Tibial nerve (tissue), 4 donors: ENCODE results near the gene TMEM131L. TPM values are rescaled to one million over a fixed set of nuclear protein-coding genes. Genes with fewer than 3 reads are reported as not detected.

Experiments used
- DNase-seq, 2 donors: peaks; one replicate each; pipeline ENCODE4 v3.0.0-alpha.2; 2019; ENCODE audit warnings: low spot score in 2 of 2
- H3K27ac ChIP-seq, 4 donors: fragments of 200-600 bp; sonication (generic) in 3 of 4; one replicate each; pipeline ENCODE4 v1.5.1; 2017 to 2019; ENCODE audit warnings: mild to moderate bottlenecking in 1 of 4
- H3K27me3 ChIP-seq, 2 donors: fragments of 200-600 bp; sonication (generic) in 1 of 2; one replicate each; pipeline versions ENCODE4 v1.5.1 to v1.6.0; 2017 to 2019
- H3K36me3 ChIP-seq, 3 donors: fragments of 200-600 bp; sonication (generic); one replicate each; pipeline ENCODE4 v1.5.1; 2018 to 2019
- H3K4me1 ChIP-seq, 4 donors: fragments of 200-600 bp; sonication (generic) in 3 of 4; one replicate each; pipeline ENCODE4 v1.5.1; 2017 to 2019
- H3K4me3 ChIP-seq, 4 donors: fragments of 200-600 bp; sonication (generic) in 3 of 4; one replicate each; pipeline ENCODE4 v1.5.1; 2017 to 2019; ENCODE audit warnings: mild to moderate bottlenecking in 1 of 4, moderate library complexity in 1 of 4
- H3K9me3 ChIP-seq, 4 donors: fragments of 200-600 bp; sonication (generic) in 3 of 4; one replicate each; pipeline ENCODE4 v1.5.1; 2017 to 2019
- EP300 ChIP-seq, 2 donors: sonication (generic); formaldehyde crosslinking; IDR thresholded peaks; one replicate each; pipeline ENCODE4 v1.6.1; 2017; ENCODE audit warnings: antibody characterized with exemption in 2 of 2, mild to moderate bottlenecking in 1 of 2
- POLR2A ChIP-seq, 2 donors: fragments of 450-650 bp; IDR thresholded peaks; one replicate each; pipeline ENCODE4 v1.6.1; 2017; ENCODE audit warnings: antibody characterized with exemption in 2 of 2, mild to moderate bottlenecking in 2 of 2, moderate library complexity in 2 of 2
- WGBS, 2 donors: methylation state at CpG; one replicate each; pipeline ENCODE4 v1.1.5; 2018; 5-methylcytosine and 5-hydroxymethylcytosine counted together
- total RNA-seq, 4 donors: library from RNA; depleted of rRNA; stranded (reverse); fragments of >200 nt; gene quantifications; one replicate each; pipeline ENCODE4 v1.1.0, GENCODE V29; 2016
- TF ChIP-seq, protein P1 (sequence below), 5 experiments: fragments of 200-600 bp in 3 of 5; fragments of 450-650 bp in 2 of 5; sonication (generic) in 3 of 5; IDR thresholded peaks; one replicate each; pipeline ENCODE4 v1.5.1; 2016 to 2019; ENCODE audit warnings: antibody characterized with exemption in 5 of 5, mild to moderate bottlenecking in 3 of 5, moderate library complexity in 2 of 5

Gene TMEM131L
- total RNA-seq, 4 donors from 2014 or later = 8.7 to 19.9 (median 12.1) TPM

DNA sequence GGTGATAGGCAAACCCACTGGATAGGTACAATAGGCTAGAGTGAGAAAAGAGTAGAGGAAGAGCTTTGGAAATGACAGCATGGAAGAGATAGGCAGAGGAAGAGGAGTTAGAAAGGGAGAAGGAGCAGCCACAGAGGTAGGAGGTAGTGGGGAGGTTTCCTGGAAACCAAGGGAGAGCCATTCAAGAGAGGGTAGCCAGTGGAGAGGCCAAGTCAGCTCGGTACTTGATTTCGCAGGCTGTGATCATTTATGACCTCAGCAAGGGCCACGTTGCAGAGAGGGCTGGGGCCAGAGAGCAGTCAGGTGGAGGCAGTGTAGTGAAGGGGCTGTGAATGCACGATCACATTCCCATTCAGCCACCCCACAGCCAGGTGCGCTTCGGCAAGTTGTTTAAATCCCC lies 76.0 kb downstream of the TMEM131L start:
- no peak for DNase-seq
- Histone ChIP-seq H3K9me3 (no peaks in the 10 kb centered on the region), H3K36me3 (no peaks in the 10 kb centered on the region), H3K4me3 (no peak overlapping the region), H3K27ac (peak overlapping the region in 2 of 4 donors; percentile 40 to 45), H3K27me3 (no peaks in the 10 kb centered on the region), H3K4me1 (peaks cover 0 to 44% (median 3%) of the 10 kb centered on the region in 4 donors)
- 81 to 87% methylated on average over 6 of the region's 6 CpGs for WGBS, 2 donors
- TF ChIP-seq EP300 (IDR thresholded peaks at IDR 0.05) (no peak), POLR2A (IDR thresholded peaks at IDR 0.05) (no peak)
- TF ChIP-seq, protein P1, sequence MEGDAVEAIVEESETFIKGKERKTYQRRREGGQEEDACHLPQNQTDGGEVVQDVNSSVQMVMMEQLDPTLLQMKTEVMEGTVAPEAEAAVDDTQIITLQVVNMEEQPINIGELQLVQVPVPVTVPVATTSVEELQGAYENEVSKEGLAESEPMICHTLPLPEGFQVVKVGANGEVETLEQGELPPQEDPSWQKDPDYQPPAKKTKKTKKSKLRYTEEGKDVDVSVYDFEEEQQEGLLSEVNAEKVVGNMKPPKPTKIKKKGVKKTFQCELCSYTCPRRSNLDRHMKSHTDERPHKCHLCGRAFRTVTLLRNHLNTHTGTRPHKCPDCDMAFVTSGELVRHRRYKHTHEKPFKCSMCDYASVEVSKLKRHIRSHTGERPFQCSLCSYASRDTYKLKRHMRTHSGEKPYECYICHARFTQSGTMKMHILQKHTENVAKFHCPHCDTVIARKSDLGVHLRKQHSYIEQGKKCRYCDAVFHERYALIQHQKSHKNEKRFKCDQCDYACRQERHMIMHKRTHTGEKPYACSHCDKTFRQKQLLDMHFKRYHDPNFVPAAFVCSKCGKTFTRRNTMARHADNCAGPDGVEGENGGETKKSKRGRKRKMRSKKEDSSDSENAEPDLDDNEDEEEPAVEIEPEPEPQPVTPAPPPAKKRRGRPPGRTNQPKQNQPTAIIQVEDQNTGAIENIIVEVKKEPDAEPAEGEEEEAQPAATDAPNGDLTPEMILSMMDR (IDR thresholded peaks at IDR 0.05) = no peak

DNA sequence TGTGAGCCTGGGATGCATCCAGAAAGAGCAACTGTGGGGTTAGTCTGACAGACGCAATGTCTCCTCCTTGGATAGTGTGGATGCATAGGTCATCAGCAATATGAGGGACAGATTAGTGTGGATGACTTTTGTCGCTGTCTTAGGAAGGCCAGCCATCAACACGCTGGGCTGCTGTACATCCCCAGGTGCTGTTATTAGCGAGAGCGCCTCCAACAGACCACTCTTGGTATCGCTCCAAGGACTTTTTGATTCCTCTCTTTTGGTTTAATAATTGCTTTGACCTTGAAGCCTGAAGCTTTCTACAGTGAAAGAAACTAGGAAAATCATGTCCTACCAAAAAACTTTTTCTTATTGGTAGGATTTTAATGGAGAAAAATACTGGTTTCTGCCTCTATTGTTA lies 76.7 kb downstream of the TMEM131L start:
- DNase-seq = no peak
- Histone ChIP-seq H3K4me1 (peaks cover 0 to 42% (median 3%) of the 10 kb centered on the region in 4 donors), H3K36me3 (no peaks in the 10 kb centered on the region), H3K9me3 (no peaks in the 10 kb centered on the region), H3K4me3 (no peak overlapping the region), H3K27me3 (no peaks in the 10 kb centered on the region), H3K27ac (peak overlapping the region in 2 of 4 donors; percentile 9 to 22)
- 88 to 93% methylated on average over 6 of the region's 6 CpGs for WGBS, 2 donors
- TF ChIP-seq, protein P1 (IDR thresholded peaks at IDR 0.05) = no peak
- TF ChIP-seq EP300 (IDR thresholded peaks at IDR 0.05) = no peak
- TF ChIP-seq POLR2A (IDR thresholded peaks at IDR 0.05) = no peak

DNA sequence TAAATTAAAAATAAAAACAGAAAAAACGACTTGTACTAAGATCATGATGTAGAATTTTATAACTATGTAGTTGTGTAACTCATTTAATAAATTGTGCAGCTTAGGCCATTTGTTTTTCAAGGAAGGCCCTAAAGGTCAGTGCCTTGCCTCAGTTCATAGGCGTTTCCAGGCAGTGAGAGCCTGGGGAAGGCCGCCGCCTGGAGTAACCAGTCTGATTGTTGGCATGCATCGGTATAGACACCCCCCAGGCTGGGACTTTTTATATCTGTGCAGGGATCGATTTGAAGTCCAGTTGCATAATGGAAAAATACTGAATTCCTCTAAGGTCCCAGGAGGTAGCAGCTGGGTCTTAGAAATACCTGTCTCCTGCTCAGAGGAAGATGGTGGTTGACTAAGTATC lies 77.2 kb downstream of the TMEM131L start:
- Histone ChIP-seq H3K36me3 (no peaks in the 10 kb centered on the region), H3K4me3 (no peak overlapping the region), H3K27me3 (no peaks in the 10 kb centered on the region), H3K9me3 (no peaks in the 10 kb centered on the region), H3K4me1 (peaks cover 0 to 36% (median under 1%) of the 10 kb centered on the region in 4 donors), H3K27ac (peak overlapping the region in 2 of 4 donors; percentile 22 to 30)
- no peak for TF ChIP-seq POLR2A (IDR thresholded peaks at IDR 0.05)
- no peak for TF ChIP-seq EP300 (IDR thresholded peaks at IDR 0.05)
- TF ChIP-seq, protein P1 (IDR thresholded peaks at IDR 0.05) = no peak
- DNase-seq = no peak
- 55 to 60% methylated on average over 6 of the region's 6 CpGs for WGBS, 2 donors

DNA sequence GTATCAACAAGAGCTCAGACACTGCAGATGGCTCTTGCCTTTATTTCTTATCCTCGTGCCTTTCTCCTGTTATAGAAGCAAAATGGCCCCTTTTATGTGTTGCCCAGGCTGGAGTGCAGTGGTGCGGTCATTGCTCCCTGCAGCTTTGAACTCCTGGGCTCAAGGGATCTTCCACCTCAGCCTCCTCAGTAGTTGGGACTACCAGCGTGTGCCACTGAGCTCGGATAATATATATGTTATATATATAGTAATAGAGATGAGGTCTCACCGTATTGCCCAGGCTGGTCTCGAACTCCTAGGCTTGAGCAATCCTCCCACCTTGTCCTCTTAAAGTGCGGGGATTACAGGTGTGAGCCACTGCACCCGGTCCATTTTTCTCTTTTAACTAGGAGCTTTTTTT lies 79.7 kb downstream of the TMEM131L start:
- no peak for DNase-seq
- H3K27ac ChIP-seq = no peak overlapping the region
- H3K4me1 ChIP-seq = peaks cover 0 to 21% (median 0%) of the 10 kb centered on the region in 4 donors
- no peaks in the 10 kb centered on the region for H3K36me3 ChIP-seq
- TF ChIP-seq, protein P1 (IDR thresholded peaks at IDR 0.05) = no peak
- TF ChIP-seq EP300 (IDR thresholded peaks at IDR 0.05) (no peak), POLR2A (IDR thresholded peaks at IDR 0.05) (no peak)
- no peak overlapping the region for H3K4me3 ChIP-seq
- 87% methylated on average over 8 of the region's 8 CpGs for WGBS, 2 donors
- H3K27me3 ChIP-seq = no peaks in the 10 kb centered on the region
- H3K9me3 ChIP-seq = no peaks in the 10 kb centered on the region

DNA sequence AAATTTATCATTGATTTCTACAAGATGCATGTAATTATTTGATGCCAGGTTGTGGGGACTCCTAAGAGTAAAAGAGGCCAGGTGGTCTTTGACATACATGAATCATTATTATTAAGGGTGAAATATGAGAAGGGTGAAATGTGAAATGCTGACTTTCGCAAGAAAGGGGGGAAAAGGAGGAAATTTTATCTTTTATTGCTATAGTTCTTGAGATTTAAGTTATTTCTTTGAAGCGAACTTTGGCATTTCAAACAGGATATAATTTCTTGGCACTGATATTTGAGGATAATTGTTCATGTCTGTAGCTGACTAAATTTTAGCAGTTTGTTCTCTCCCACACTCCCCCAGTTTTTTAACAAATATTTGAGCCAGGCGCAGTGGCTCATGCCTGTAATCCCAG lies 80.1 kb downstream of the TMEM131L start:
- no peaks in the 10 kb centered on the region for H3K9me3 ChIP-seq
- H3K4me3 ChIP-seq = no peak overlapping the region
- 80 to 85% methylated on average over 3 of the region's 3 CpGs for WGBS, 2 donors
- H3K27me3 ChIP-seq = no peaks in the 10 kb centered on the region
- peaks cover 0 to 21% (median 0%) of the 10 kb centered on the region in 4 donors for H3K4me1 ChIP-seq
- TF ChIP-seq POLR2A (IDR thresholded peaks at IDR 0.05) = no peak
- TF ChIP-seq, protein P1 (IDR thresholded peaks at IDR 0.05) = no peak
- H3K36me3 ChIP-seq = no peaks in the 10 kb centered on the region
- no peak for DNase-seq
- no peak overlapping the region for H3K27ac ChIP-seq
